ENCODE measurements around the gene NAV2. TPM values are rescaled to one million over a fixed set of nuclear protein-coding genes. Genes with fewer than 3 reads are reported as not detected.

The NAV2 gene
- total RNA-seq, 2 experiments from 2014 or later = 0.23 to 0.36 TPM

GRCh38 chr11:19719960-19720359 is 7.3 kb downstream of the NAV2 start:
- no peak for ATAC-seq

GRCh38 chr11:19721176-19721575 is 8.5 kb downstream of the NAV2 start:
- peaks cover 23% of the 10 kb centered on the region for H3K4me1 Mint-ChIP-seq (ENCODE audit: low read depth)
- intact Hi-C loops (cut with micrococcal nuclease) = no loop called here

More at GRCh38 chr11:19719960-19720359, 7.3 kb downstream of the NAV2 start:
- no peak for TF ChIP-seq CTCF (IDR thresholded peaks at IDR 0.05)
- no peak for DNase-seq
- ChIA-PET CTCF (no interaction called here), POLR2A (interaction anchor here (0.6 kb wide), 1 partner anchor 150 kb away, joined by 3 read pairs; no protein-coding TSS in a partner anchor)
- intact Hi-C loops (cut with micrococcal nuclease) = no loop called here
- Mint-ChIP-seq H3K27me3 (peaks cover 12% of the 10 kb centered on the region), H3K36me3 (ENCODE audit: low read depth) (no peaks in the 10 kb centered on the region), H3K9me3 (no peaks in the 10 kb centered on the region), H3K4me1 (ENCODE audit: low read depth) (peaks cover 21% of the 10 kb centered on the region), H3K27ac (no peak overlapping the region), H3K4me3 (no peak overlapping the region)

GRCh38 chr11:19722702-19723101 is 10.1 kb downstream of the NAV2 start:
- POLR2A ChIA-PET = interaction anchor here (0.8 kb wide), 1 partner anchor 11 kb away, joined by 3 read pairs; no protein-coding TSS in a partner anchor
- H3K9me3 Mint-ChIP-seq = no peaks in the 10 kb centered on the region
- no peak overlapping the region for H3K27ac Mint-ChIP-seq
- no peak overlapping the region for H3K4me3 Mint-ChIP-seq
- TF ChIP-seq CTCF (IDR thresholded peaks at IDR 0.05) = no peak
- DNase-seq = no peak
- CTCF ChIA-PET = interaction anchor here (1.2 to 2.5 kb wide), 4 partner anchors 11 to 159 kb away, joined by 3 to 16 read pairs (median 7); partner anchors contain the start of gene NAV2
- no peaks in the 10 kb centered on the region for H3K36me3 Mint-ChIP-seq (ENCODE audit: low read depth)
- H3K27me3 Mint-ChIP-seq = no peaks in the 10 kb centered on the region
- intact Hi-C loops (cut with micrococcal nuclease) = no loop called here
- ATAC-seq = no peak
- H3K4me1 Mint-ChIP-seq (ENCODE audit: low read depth) = peaks cover 23% of the 10 kb centered on the region

More at GRCh38 chr11:19721176-19721575, 8.5 kb downstream of the NAV2 start:
- DNase-seq (no peak), ATAC-seq (no peak)
- CTCF ChIA-PET = interaction anchor here (2.2 kb wide), 1 partner anchor 157 kb away, joined by 8 read pairs; no protein-coding TSS in a partner anchor
- no peak for TF ChIP-seq CTCF (IDR thresholded peaks at IDR 0.05)
- Mint-ChIP-seq H3K36me3 (ENCODE audit: low read depth) (no peaks in the 10 kb centered on the region), H3K9me3 (no peaks in the 10 kb centered on the region), H3K27me3 (peaks cover under 1% of the 10 kb centered on the region), H3K27ac (no peak overlapping the region), H3K4me3 (no peak overlapping the region)
- POLR2A ChIA-PET = interaction anchor here (0.5 kb wide), 1 partner anchor 237 kb away, joined by 3 read pairs; no protein-coding TSS in a partner anchor

GRCh38 chr11:19723572-19724342 is 11.1 kb downstream of the NAV2 start:
- Mint-ChIP-seq H3K36me3 (ENCODE audit: low read depth) (no peaks in the 10 kb centered on the region), H3K27me3 (no peaks in the 10 kb centered on the region), H3K4me1 (ENCODE audit: low read depth) (peaks cover 23% of the 10 kb centered on the region), H3K9me3 (no peaks in the 10 kb centered on the region), H3K27ac (peak overlapping the region; percentile 62), H3K4me3 (no peak overlapping the region)
- CTCF ChIA-PET = interaction anchor here (1.2 to 2.8 kb wide), 4 partner anchors 12 to 169 kb away, joined by 3 to 16 read pairs (median 9); partner anchors contain the start of gene NAV2
- intact Hi-C loops (cut with micrococcal nuclease) = no loop called here
- ATAC-seq = peak; percentile 93
- no peak for TF ChIP-seq CTCF (IDR thresholded peaks at IDR 0.05)
- POLR2A ChIA-PET = interaction anchor here (0.6 kb wide), 1 partner anchor 1328 kb away, joined by 3 read pairs; no protein-coding TSS in a partner anchor
- DNase-seq = peak; percentile 71

- ChIA-PET POLR2A (no interaction called here), CTCF (interaction anchor here (1.6 to 2.8 kb wide), 3 partner anchors 13 to 170 kb away, joined by 6 to 12 read pairs (median 6); partner anchors contain the start of gene NAV2)
- Mint-ChIP-seq H3K9me3 (no peaks in the 10 kb centered on the region), H3K36me3 (ENCODE audit: low read depth) (no peaks in the 10 kb centered on the region), H3K27me3 (no peaks in the 10 kb centered on the region), H3K4me3 (no peak overlapping the region), H3K4me1 (ENCODE audit: low read depth) (peaks cover 23% of the 10 kb centered on the region), H3K27ac (no peak overlapping the region)
- no peak for ATAC-seq
- no peak for DNase-seq
- TF ChIP-seq CTCF (IDR thresholded peaks at IDR 0.05) = no peak
- intact Hi-C loops (cut with micrococcal nuclease) = no loop called here
These were observed 12.1 kb downstream of the NAV2 start for GRCh38 chr11:19724765-19725164.
